ENCODE measurements around the gene TSTD1.
"Not testable (repeated sequence)": the region's sequence is repeated elsewhere in the genome, so short reads cannot be mapped to it uniquely, and the experiment has no call there.

TSTD1 gene

GRCh38 chr1:161007369-161007768 lies 31.4 kb downstream of the TSTD1 start:
- DNase-seq (ENCODE audit: low spot score), result no peak

GRCh38 chr1:161006563-161006962 lies 32.2 kb downstream of the TSTD1 start:
- no peak for DNase-seq (ENCODE audit: low spot score)

GRCh38 chr1:161001525-161001924 lies 37.2 kb downstream of the TSTD1 start:
- DNase-seq (ENCODE audit: low spot score), result no peak

GRCh38 chr1:161000736-161001480 lies 37.9 kb downstream of the TSTD1 start:
- DNase-seq (ENCODE audit: low spot score), result no peak

- DNase-seq (ENCODE audit: low spot score), result no peak
Measured at GRCh38 chr1:160999376-160999775, 39.4 kb downstream of the TSTD1 start.

- peak; percentile 62 for DNase-seq (ENCODE audit: low spot score)
Measured at GRCh38 chr1:160997323-160998038, 41.3 kb downstream of the TSTD1 start.

GRCh38 chr1:160996178-160996577 lies 42.6 kb downstream of the TSTD1 start:
- DNase-seq (ENCODE audit: low spot score), result no peak

- DNase-seq (ENCODE audit: low spot score), result peak; percentile 25
Measured at GRCh38 chr1:160993544-160994193, 45.1 kb downstream of the TSTD1 start.

- DNase-seq (ENCODE audit: low spot score), result not testable (repeated sequence)
Measured at GRCh38 chr1:160992036-160992435, 46.7 kb downstream of the TSTD1 start.
